ENCODE results near the gene HSPE1. TPM values are rescaled to one million over a fixed set of nuclear protein-coding genes. Genes with fewer than 3 reads are reported as not detected.
A peak's percentile ranks its signal among the peaks of the same experiment; 100 is the strongest.

HSPE1 gene
- total and polyA plus RNA-seq, 8 donors, result 17.1 to 98.6 (median 38.3) TPM

DNA sequence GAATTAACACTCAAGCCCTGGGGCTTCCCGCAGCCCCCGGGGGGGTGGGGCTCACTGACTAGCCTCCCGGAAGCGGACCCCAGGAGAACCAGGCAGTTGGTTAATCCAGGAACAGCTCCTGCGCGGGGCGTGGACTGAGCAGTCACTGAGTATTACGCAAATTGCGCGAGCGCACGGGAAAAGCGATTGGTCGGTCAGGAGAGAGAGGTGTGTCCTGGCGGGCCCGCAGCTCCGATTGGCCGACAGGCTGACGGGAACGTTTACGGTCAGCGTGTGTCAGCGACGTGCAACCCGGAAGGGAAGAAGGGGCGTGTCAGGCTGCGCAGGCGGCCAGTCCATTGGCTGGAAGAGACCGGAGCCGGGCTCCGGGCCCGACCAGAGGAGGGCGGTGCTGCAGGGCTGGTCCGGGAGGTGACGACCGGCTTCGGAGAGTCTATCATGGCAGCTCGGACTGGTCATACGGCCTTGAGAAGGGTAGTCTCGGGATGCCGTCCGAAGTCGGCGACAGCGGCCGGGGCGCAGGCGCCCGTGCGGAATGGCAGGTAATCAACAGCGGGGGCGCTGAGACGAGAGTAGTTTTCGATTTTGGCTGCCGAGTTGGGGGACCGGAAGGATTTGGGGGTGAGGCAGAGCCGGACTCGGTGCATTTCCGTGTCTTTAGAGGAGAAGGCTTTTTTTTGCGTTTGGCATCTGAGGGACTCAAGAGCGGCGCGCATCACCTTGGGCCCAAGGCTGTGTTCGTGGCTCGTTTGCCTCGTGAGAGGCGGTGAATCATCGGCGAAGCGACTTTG lies 46.9 kb upstream of the HSPE1 start, which contains the start of gene COQ10B:
TSS of gene COQ10B (plus strand) at position 430 of the 791 bp plus-strand sequence. CDS start at position 439, 9 bp downstream.
- TF ChIP-seq, protein P1, sequence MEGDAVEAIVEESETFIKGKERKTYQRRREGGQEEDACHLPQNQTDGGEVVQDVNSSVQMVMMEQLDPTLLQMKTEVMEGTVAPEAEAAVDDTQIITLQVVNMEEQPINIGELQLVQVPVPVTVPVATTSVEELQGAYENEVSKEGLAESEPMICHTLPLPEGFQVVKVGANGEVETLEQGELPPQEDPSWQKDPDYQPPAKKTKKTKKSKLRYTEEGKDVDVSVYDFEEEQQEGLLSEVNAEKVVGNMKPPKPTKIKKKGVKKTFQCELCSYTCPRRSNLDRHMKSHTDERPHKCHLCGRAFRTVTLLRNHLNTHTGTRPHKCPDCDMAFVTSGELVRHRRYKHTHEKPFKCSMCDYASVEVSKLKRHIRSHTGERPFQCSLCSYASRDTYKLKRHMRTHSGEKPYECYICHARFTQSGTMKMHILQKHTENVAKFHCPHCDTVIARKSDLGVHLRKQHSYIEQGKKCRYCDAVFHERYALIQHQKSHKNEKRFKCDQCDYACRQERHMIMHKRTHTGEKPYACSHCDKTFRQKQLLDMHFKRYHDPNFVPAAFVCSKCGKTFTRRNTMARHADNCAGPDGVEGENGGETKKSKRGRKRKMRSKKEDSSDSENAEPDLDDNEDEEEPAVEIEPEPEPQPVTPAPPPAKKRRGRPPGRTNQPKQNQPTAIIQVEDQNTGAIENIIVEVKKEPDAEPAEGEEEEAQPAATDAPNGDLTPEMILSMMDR (IDR thresholded peaks at IDR 0.05), result peak in 1 of 4 donors; percentile 7
- FAIRE-seq (peak; percentile 83), DNase-seq (peak; percentile 95 to 100 (median 100)), ATAC-seq (peak; percentile 94 to 98 (median 94))
- intact Hi-C loops (cut with DNase I), result no loop called here
- no peaks in the 10 kb centered on the region for H3K9me3 ChIP-seq
- 0% methylated on average over 70 of the region's 70 CpGs for WGBS, 2 donors
- H3K36me3 ChIP-seq, result no peaks in the 10 kb centered on the region
- no peaks in the 10 kb centered on the region for H3K27me3 ChIP-seq
- H3K4me3 ChIP-seq, result peak within 1 kb of the TSS; percentile 40 to 76 (median 70)
- H3K27ac ChIP-seq, result peak within 1 kb of the TSS; percentile 96 to 100 (median 99)
- H3K4me1 ChIP-seq, result peaks cover 0 to 13% (median 12%) of the 10 kb centered on the region in 3 donors

DNA sequence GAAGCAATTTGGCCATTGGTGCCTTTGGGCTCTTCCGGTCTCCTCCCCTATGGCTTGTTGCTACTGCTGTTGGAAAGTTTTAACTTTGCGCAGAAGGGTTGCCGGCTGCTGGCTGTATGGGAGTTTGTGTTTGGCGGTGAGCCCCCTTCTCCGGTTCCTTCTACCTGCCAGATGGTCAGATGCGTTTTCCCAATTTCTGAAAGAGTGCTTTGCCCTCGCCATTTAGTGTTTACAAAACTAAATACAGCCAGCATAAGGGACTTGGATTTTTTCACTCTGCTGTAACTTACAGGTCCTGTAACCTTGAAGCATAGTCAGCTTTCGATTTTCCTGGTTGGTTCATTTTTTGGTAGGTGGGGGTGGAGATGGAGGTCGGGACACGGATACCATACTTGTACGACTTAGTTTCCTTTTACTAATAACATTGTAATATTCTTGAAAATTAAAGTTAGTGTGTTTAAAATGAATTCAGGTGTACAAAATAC lies 46.2 kb upstream of the HSPE1 start:
- Histone ChIP-seq H3K9me3 (no peaks in the 10 kb centered on the region), H3K4me3 (peak overlapping the region; percentile 40 to 76 (median 70)), H3K4me1 (peaks cover 0 to 13% (median 12%) of the 10 kb centered on the region in 3 donors), H3K27me3 (no peaks in the 10 kb centered on the region), H3K27ac (peak overlapping the region; percentile 96 to 100 (median 99)), H3K36me3 (no peaks in the 10 kb centered on the region)
- intact Hi-C loops (cut with DNase I), result no loop called here
- FAIRE-seq, result no peak
- 0% methylated on average over 11 of the region's 11 CpGs for WGBS, 2 donors
- TF ChIP-seq, protein P1 (IDR thresholded peaks at IDR 0.05), result no peak
- DNase-seq, result peak in 2 of 6 donors; percentile 20 to 84
- peak; percentile 62 to 77 (median 66) for ATAC-seq

DNA sequence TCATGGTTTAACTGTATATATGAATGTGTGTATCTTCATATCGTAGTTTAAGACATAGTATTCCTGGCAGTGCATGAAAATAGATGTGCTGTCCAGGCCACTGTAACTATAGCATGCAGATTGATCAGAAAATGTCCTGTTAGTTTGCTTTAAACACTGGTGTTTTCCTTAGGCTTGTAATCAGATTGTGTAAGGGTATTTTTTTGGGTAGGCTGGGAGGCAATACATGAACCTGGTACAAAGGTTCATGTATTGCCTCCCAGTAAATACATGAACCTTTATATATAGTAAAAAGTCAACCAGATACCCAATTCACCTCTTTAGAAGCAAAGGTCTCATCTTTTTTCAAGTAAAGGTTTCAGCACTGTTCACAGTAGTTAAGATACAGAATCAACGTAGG lies 45.3 kb upstream of the HSPE1 start:
- peak overlapping the region in 2 of 4 donors; percentile 96 to 100 for H3K27ac ChIP-seq
- peak overlapping the region in 3 of 4 donors; percentile 67 to 76 (median 72) for H3K4me3 ChIP-seq
- no peaks in the 10 kb centered on the region for H3K27me3 ChIP-seq
- no peaks in the 10 kb centered on the region for H3K9me3 ChIP-seq
- DNase-seq (no peak), ATAC-seq (no peak), FAIRE-seq (no peak)
- H3K4me1 ChIP-seq, result peaks cover 0 to 13% (median 12%) of the 10 kb centered on the region in 3 donors
- 43 to 47% methylated on average over 2 of the region's 2 CpGs for WGBS, 2 donors
- TF ChIP-seq, protein P1 (IDR thresholded peaks at IDR 0.05), result no peak
- intact Hi-C loops (cut with DNase I), result no loop called here
- peaks cover 0 to 3% (median 0%) of the 10 kb centered on the region in 3 donors for H3K36me3 ChIP-seq

DNA sequence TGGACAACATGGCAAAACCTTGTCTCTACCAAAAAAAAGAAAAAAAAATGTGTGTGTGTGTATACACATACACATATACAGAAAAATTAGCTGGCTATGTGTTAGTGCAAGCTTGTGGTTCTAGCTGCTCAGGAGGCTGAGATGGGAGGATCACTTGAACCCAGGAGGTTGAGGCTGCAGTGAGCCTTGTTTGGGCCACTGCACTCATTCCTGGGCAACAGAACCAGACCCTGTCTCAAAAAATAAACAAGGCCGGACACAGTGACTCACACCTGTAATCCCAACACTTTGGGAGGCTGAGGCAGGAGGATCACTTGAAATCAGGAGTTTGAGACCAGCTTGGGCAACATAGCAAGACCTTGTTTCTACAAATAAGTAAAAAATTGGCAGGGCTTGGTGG lies 44.8 kb upstream of the HSPE1 start:
- H3K27me3 ChIP-seq, result no peaks in the 10 kb centered on the region
- ATAC-seq (no peak), DNase-seq (no peak), FAIRE-seq (no peak)
- peaks cover 0 to 13% (median 12%) of the 10 kb centered on the region in 3 donors for H3K4me1 ChIP-seq
- H3K4me3 ChIP-seq, result peak overlapping the region in 1 of 4 donors; percentile 76
- 87 to 94% methylated on average over 1 of the region's 1 CpG for WGBS, 2 donors
- H3K36me3 ChIP-seq, result peaks cover 0 to 7% (median 2%) of the 10 kb centered on the region in 3 donors
- no peak overlapping the region for H3K27ac ChIP-seq
- intact Hi-C loops (cut with DNase I), result no loop called here
- no peaks in the 10 kb centered on the region for H3K9me3 ChIP-seq
- TF ChIP-seq, protein P1 (IDR thresholded peaks at IDR 0.05), result no peak

Measured in pancreas (tissue), 10 donors.